HEK293T (cell line): ENCODE results near the gene GPR149.

Experiments
- ARNT ChIP-seq: fragments of 450-650 bp; IDR thresholded peaks from 2 replicates; pipeline ENCODE4 v1.6.1; 2017; ENCODE audit warnings: mild to moderate bottlenecking
- BHLHE40 ChIP-seq: fragments of 450-650 bp; IDR thresholded peaks from 2 replicates; pipeline ENCODE4 v1.6.1; 2016; ENCODE audit warnings: mild to moderate bottlenecking, moderate library complexity, borderline replicate concordance
- FOXM1 ChIP-seq: fragments of 450-650 bp; IDR thresholded peaks from 2 replicates; pipeline ENCODE4 v1.6.1; 2017; ENCODE audit warnings: mild to moderate bottlenecking, borderline replicate concordance
- SUZ12 ChIP-seq: fragments of 450-650 bp; IDR thresholded peaks from 2 replicates; pipeline ENCODE4 v1.6.1; 2016; ENCODE audit warnings: mild to moderate bottlenecking
- TARDBP ChIP-seq: fragments of 450-650 bp; IDR thresholded peaks from 2 replicates; pipeline ENCODE4 v1.6.1; 2016

- TF ChIP-seq SUZ12 (no peak), FOXM1 (no peak), ARNT (no peak), TARDBP (no peak), BHLHE40 (no peak)
Measured at GRCh38 chr3:154364849-154365248, 65.1 kb downstream of the GPR149 start.
